ENCODE measurements around the gene PLG.

- TF ChIP-seq POLR2AphosphoS5 (IDR thresholded peaks at IDR 0.05), result no peak
- TF ChIP-seq CTCF (IDR thresholded peaks at IDR 0.05), result peak in 1 of 2 donors; percentile 66
Observed at GRCh38 chr6:160733050-160733646, 31.1 kb downstream of the PLG start.
